GM23338 (cell line): Measurements from ENCODE around the gene ZBTB39.

ENCODE experiments used
- CREB1 ChIP-seq: fragments of 250-450 bp; sonication (Bioruptor Pico); IDR thresholded peaks from 2 replicates; pipeline ENCODE4 v1.5.0; 2020; ENCODE audit warnings: low read depth, mild to moderate bottlenecking, moderate library complexity
- CTCF ChIP-seq, 2 experiments: fragments of 200-600 bp in 1 of 2; sonication (generic) in 1 of 2; conservative IDR thresholded peaks; 2 replicates each; pipeline versions ENCODE4 v1.5.1 to v1.6.1; 2016 to 2017; ENCODE audit warnings: antibody characterized with exemption in 2 of 2, low read depth in 2 of 2, mild to moderate bottlenecking in 2 of 2, moderate library complexity in 1 of 2
- ETS1 ChIP-seq: IDR thresholded peaks from 2 replicates; pipeline ENCODE4 v1.6.1; 2016; ENCODE audit warnings: antibody characterized with exemption
- EZH2 ChIP-seq: fragments of 200-600 bp; sonication (generic); IDR thresholded peaks from one replicate; pipeline ENCODE4 v1.8.0; 2017; ENCODE audit warnings: antibody characterized with exemption, mild to moderate bottlenecking, low read depth; ENCODE audit not compliant: unreplicated experiment
- EZH2phosphoT487 ChIP-seq: fragments of 200-600 bp; sonication (generic); IDR thresholded peaks from one replicate; pipeline ENCODE4 v1.8.1; 2018; ENCODE audit warnings: antibody characterized with exemption; ENCODE audit not compliant: unreplicated experiment
- NANOG ChIP-seq: IDR thresholded peaks from 2 replicates; pipeline ENCODE4 v1.6.1; 2016; ENCODE audit warnings: antibody characterized with exemption, borderline replicate concordance
- POLR2AphosphoS5 ChIP-seq: IDR thresholded peaks from 2 replicates; pipeline ENCODE4 v1.6.1; 2016; ENCODE audit warnings: antibody characterized with exemption, low read depth
- REST ChIP-seq: IDR thresholded peaks from one replicate; pipeline ENCODE4 v1.6.1; 2018; ENCODE audit warnings: antibody characterized with exemption; ENCODE audit not compliant: unreplicated experiment
- STAT1 ChIP-seq: IDR thresholded peaks from one replicate; pipeline ENCODE4 v1.6.1; 2016; ENCODE audit warnings: antibody characterized with exemption; ENCODE audit not compliant: unreplicated experiment

GRCh38 chr12:57040750-57041149, 34.4 kb upstream of the ZBTB39 start:
- TF ChIP-seq CTCF (conservative IDR thresholded peaks at IDR 0.05; ENCODE audit: low read depth in 2 of 2) (no peak), EZH2phosphoT487 (no peak), REST (no peak), ETS1 (no peak), EZH2 (no peak), POLR2AphosphoS5 (no peak), CREB1 (CRISPR knock-in tag) (no peak), STAT1 (no peak), NANOG (no peak)
